HepG2 (cell line): ENCODE results near the gene ADGRL1. TPM values are rescaled to one million over a fixed set of nuclear protein-coding genes. Genes with fewer than 3 reads are reported as not detected.
"Not testable (repeated sequence)": the region's sequence is repeated elsewhere in the genome, so short reads cannot be mapped to it uniquely, and the experiment has no call there.

Source experiments
- ATAC-seq: fragments of 200-7000 bp; cut with Tn5 transposase; 3 replicates; pipeline ENCODE4 v1.9.1; 2020; ENCODE audit warnings: mild to moderate bottlenecking, moderate library complexity
- BruUV-seq: library from RNA; stranded (reverse); fragments of 400-500 nt; replicated peaks from 2 replicates; lab custom pipeline; 2021; lab: Mats Ljungman, UMichigan
- CTCF ChIA-PET: fragments of 300-600 bp; formaldehyde crosslinking; extraction: SDS; loops from one replicate; lab custom pipeline; 2021; ENCODE audit warnings: low total read pairs, inconsistent platforms, low intra/inter-chr PET ratio; lab: Yijun Ruan, JAX
- POLR2A ChIA-PET: fragments of 350-600 bp; sonication (Branson Sonifier 250); formaldehyde crosslinking; loops from one replicate; lab custom pipeline; 2020; ENCODE audit warnings: antibody characterized with exemption, inconsistent platforms; lab: Yijun Ruan, JAX
- DNase-seq: peaks from one replicate; pipeline ENCODE4 v3.0.0-alpha.2; 2015; ENCODE audit warnings: low spot score
- FAIRE-seq: peaks from 3 replicates; lab custom pipeline; 2011; peaks lifted over from hg19 to GRCh38; lab: Jason Lieb, UNC
- H2AFZ ChIP-seq: one replicate; pipeline ENCODE4 v1.6.1; 2011; ENCODE audit warnings: low read length, inconsistent platforms
- H3K27ac ChIP-seq: fragments of 300-600 bp; 3 replicates; pipeline ENCODE4 v1.8.0; 2011; ENCODE audit warnings: mixed run types, mild to moderate bottlenecking, mixed read lengths, low read length, inconsistent platforms; ENCODE audit not compliant: insufficient read depth; ENCODE audit errors: extremely low read length
- H3K27me3 ChIP-seq, 2 experiments: fragments of 200-600 bp in 1 of 2; 2 replicates in 1 of 2; 3 replicates in 1 of 2; pipeline versions ENCODE4 v1.6.0 to v1.8.0; 2011; ENCODE audit warnings: low read length in 2 of 2, mild to moderate bottlenecking in 2 of 2, moderate library complexity in 2 of 2, inconsistent platforms in 1 of 2; ENCODE audit not compliant: insufficient read depth in 2 of 2, control insufficient read depth in 1 of 2
- H3K36me3 ChIP-seq, 2 experiments: fragments of 200-600 bp in 1 of 2; replicated peaks in 1 of 2; 2 replicates in 1 of 2; 3 replicates in 1 of 2; pipeline versions ENCODE4 v1.5.1 to v1.8.0; 2011; ENCODE audit warnings: low read length in 2 of 2, inconsistent platforms in 1 of 2; ENCODE audit not compliant: insufficient read depth in 2 of 2, control insufficient read depth in 1 of 2
- H3K4me1 ChIP-seq: 2 replicates; pipeline ENCODE4 v1.5.1; 2012; ENCODE audit warnings: low read length, inconsistent platforms; ENCODE audit not compliant: insufficient read depth
- H3K4me2 ChIP-seq: 2 replicates; pipeline ENCODE4 v1.6.0; 2011; ENCODE audit warnings: low read depth, low read length, inconsistent platforms
- H3K4me3 ChIP-seq, 3 experiments: fragments of 200-600 bp in 1 of 3; sonication (generic), shearing (Covaris generic) in 1 of 3; replicated peaks in 1 of 3; 2 replicates each; pipeline ENCODE4 v1.5.1; 2011 to 2016; ENCODE audit warnings: low read length in 3 of 3, inconsistent platforms in 2 of 3, low read depth in 2 of 3, mild to moderate bottlenecking in 2 of 3, control low read depth in 1 of 3, mixed read lengths in 1 of 3; ENCODE audit not compliant: insufficient read depth in 1 of 3
- H3K79me2 ChIP-seq: one replicate; pipeline ENCODE4 v1.6.1; 2011; ENCODE audit warnings: low read length, inconsistent platforms; ENCODE audit not compliant: insufficient read depth
- H3K9ac ChIP-seq: 2 replicates; pipeline ENCODE4 v1.6.0; 2011; ENCODE audit warnings: mild to moderate bottlenecking, low read depth, low read length, inconsistent platforms; ENCODE audit not compliant: insufficient read depth
- H3K9me3 ChIP-seq: 2 replicates; pipeline ENCODE4 v1.5.1; 2012; ENCODE audit warnings: mild to moderate bottlenecking, low read length
- H4K20me1 ChIP-seq: 2 replicates; pipeline ENCODE4 v1.6.0; 2011; ENCODE audit warnings: inconsistent platforms, mild to moderate bottlenecking, low read length, moderate library complexity; ENCODE audit not compliant: insufficient read depth
- SAFB2 ChIP-seq: sonication (generic); formaldehyde crosslinking; IDR thresholded peaks from 2 replicates; pipeline ENCODE4 v1.5.1; 2020; ENCODE audit warnings: missing genetic modification reagents, low read depth, mild to moderate bottlenecking, borderline replicate concordance
- SSRP1 ChIP-seq: IDR thresholded peaks from 2 replicates; pipeline ENCODE4 v1.6.1; 2016; ENCODE audit warnings: control low read depth
- ZFP36 ChIP-seq: fragments of 150-350 bp; IDR thresholded peaks from 2 replicates; pipeline ENCODE4 v1.6.1; 2018; ENCODE audit warnings: borderline replicate concordance, low read length, low read depth; ENCODE audit not compliant: partially characterized antibody
- ZNF34 ChIP-seq: sonication (generic); formaldehyde crosslinking; IDR thresholded peaks from 2 replicates; pipeline ENCODE4 v1.4.0; 2020; ENCODE audit warnings: mild to moderate bottlenecking, missing genetic modification reagents, borderline replicate concordance
- WGBS: methylation state at CpG from one replicate; pipeline ENCODE4 v1.1.6; 2017; ENCODE audit warnings: low lambda C conversion rate; 5-methylcytosine and 5-hydroxymethylcytosine counted together
- in situ Hi-C: cut with HindIII; loops from 2 replicates; pipeline ENCODE4 v1.10.0; 2017; ENCODE audit warnings: low pct_unique_long_range_greater_than_20kb; ENCODE audit not compliant: extremely low pct_ligation_motif_present
- intact Hi-C: fragments of 100-400 bp; cut with micrococcal nuclease; formaldehyde crosslinking; loops from one replicate; pipeline ENCODE4 v1.10.0; 2022; ENCODE audit not compliant: unreplicated experiment
- polyA plus RNA-seq, 8 experiments: library from polyadenylated mRNA; depleted of rRNA in 3 of 8; stranded (reverse) in 7 of 8; unstranded in 1 of 8; fragments of >200 nt; fragmentation: Illumina TruSeq in 4 of 8; extraction: Trizol in 4 of 8; gene quantifications; 2 replicates each; pipeline versions ENCODE4 v1.2.1 to v1.2.3, GENCODE V29; 2011 to 2016; ENCODE audit warnings: low read depth in 4 of 8, missing spikeins in 1 of 8, mixed read lengths in 1 of 8; ENCODE audit not compliant: insufficient read depth in 1 of 8
- total RNA-seq, 5 experiments: library from RNA; depleted of rRNA; stranded (reverse); fragments of >200 nt; fragmentation: Illumina TruSeq; extraction: Trizol; gene quantifications; 2 replicates each; pipeline ENCODE4 v1.2.3, GENCODE V29; 2016; ENCODE audit warnings: low read depth in 1 of 5
- TF ChIP-seq, protein P1 (sequence below): sonication (generic); formaldehyde crosslinking; IDR thresholded peaks from 2 replicates; pipeline ENCODE4 v1.5.1; 2020; ENCODE audit warnings: mild to moderate bottlenecking, missing genetic modification reagents, moderate library complexity
- TF ChIP-seq, protein P2 (sequence below): IDR thresholded peaks from 2 replicates; pipeline ENCODE4 v1.6.1; 2016; ENCODE audit warnings: mild to moderate bottlenecking

The ADGRL1 gene
- total and polyA plus RNA-seq, 2 of the 13 experiments (the other 11 are each of a cell fraction or from before 2014, with no cell fraction given), result 0.49 to 1.7 TPM

- TF ChIP-seq SSRP1 (no peak), ZNF34 (no peak), SAFB2 (CRISPR knock-in tag) (no peak), ZFP36 (no peak)
- TF ChIP-seq, protein P1, sequence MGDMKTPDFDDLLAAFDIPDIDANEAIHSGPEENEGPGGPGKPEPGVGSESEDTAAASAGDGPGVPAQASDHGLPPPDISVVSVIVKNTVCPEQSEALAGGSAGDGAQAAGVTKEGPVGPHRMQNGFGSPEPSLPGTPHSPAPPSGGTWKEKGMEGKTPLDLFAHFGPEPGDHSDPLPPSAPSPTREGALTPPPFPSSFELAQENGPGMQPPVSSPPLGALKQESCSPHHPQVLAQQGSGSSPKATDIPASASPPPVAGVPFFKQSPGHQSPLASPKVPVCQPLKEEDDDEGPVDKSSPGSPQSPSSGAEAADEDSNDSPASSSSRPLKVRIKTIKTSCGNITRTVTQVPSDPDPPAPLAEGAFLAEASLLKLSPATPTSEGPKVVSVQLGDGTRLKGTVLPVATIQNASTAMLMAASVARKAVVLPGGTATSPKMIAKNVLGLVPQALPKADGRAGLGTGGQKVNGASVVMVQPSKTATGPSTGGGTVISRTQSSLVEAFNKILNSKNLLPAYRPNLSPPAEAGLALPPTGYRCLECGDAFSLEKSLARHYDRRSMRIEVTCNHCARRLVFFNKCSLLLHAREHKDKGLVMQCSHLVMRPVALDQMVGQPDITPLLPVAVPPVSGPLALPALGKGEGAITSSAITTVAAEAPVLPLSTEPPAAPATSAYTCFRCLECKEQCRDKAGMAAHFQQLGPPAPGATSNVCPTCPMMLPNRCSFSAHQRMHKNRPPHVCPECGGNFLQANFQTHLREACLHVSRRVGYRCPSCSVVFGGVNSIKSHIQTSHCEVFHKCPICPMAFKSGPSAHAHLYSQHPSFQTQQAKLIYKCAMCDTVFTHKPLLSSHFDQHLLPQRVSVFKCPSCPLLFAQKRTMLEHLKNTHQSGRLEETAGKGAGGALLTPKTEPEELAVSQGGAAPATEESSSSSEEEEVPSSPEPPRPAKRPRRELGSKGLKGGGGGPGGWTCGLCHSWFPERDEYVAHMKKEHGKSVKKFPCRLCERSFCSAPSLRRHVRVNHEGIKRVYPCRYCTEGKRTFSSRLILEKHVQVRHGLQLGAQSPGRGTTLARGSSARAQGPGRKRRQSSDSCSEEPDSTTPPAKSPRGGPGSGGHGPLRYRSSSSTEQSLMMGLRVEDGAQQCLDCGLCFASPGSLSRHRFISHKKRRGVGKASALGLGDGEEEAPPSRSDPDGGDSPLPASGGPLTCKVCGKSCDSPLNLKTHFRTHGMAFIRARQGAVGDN (CRISPR knock-in tag), result no peak
- TF ChIP-seq, protein P2, sequence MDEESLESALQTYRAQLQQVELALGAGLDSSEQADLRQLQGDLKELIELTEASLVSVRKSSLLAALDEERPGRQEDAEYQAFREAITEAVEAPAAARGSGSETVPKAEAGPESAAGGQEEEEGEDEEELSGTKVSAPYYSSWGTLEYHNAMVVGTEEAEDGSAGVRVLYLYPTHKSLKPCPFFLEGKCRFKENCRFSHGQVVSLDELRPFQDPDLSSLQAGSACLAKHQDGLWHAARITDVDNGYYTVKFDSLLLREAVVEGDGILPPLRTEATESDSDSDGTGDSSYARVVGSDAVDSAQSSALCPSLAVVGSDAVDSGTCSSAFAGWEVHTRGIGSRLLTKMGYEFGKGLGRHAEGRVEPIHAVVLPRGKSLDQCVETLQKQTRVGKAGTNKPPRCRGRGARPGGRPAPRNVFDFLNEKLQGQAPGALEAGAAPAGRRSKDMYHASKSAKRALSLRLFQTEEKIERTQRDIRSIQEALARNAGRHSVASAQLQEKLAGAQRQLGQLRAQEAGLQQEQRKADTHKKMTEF, result no peak
Measured at GRCh38 chr19:14197882-14198281, 8.1 kb downstream of the ADGRL1 start (continued).

DNA sequence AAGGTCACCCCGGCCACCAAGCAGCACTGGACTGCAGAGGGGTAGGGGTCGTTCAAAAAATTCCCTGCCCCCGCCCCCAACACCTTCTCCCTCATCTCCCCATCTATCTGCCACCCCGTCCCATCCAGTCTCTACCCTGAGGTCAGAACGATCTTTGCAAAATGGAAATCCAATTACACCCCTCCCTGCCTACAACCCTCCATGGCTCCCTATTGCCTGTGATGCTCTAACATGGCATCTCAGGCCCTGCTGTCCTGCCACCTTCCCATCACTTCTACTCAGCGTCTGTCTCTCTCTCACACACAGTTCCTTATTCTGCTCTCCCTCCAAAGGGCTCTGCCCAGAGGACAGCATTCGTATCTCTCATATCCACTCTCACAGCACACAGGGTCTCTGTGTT lies 8.7 kb downstream of the ADGRL1 start:
- H3K4me1 ChIP-seq, result peaks cover 11% of the 10 kb centered on the region
- H3K9me3 ChIP-seq, H3K36me3 ChIP-seq, ATAC-seq, H2AFZ ChIP-seq, intact Hi-C loops, H3K9ac ChIP-seq, DNase-seq, H3K4me3 ChIP-seq, FAIRE-seq, in situ Hi-C loops, BruUV-seq, POLR2A ChIA-PET, H4K20me1 ChIP-seq, H3K27ac ChIP-seq, H3K79me2 ChIP-seq, H3K27me3 ChIP-seq, H3K4me2 ChIP-seq: not testable (repeated sequence)
- CTCF ChIA-PET, result interaction anchor here (1.0 kb wide), 1 partner anchor 151 kb away, joined by 5 read pairs; no protein-coding TSS in a partner anchor
- WGBS, result 34% methylated on average over 7 of the region's 7 CpGs
